Germinal center (tissue), 1 donor: Measurements from ENCODE around the gene PSAPL1.
"Not testable (repeated sequence)": the region's sequence is repeated elsewhere in the genome, so short reads cannot be mapped to it uniquely, and the experiment has no call there.

ENCODE experiments used
- DNase-seq: peaks from one replicate; pipeline ENCODE4 v3.0.0; 2012; ENCODE audit warnings: mixed read lengths, low spot score

PSAPL1 gene

GRCh38 chr4:7458477-7458876 is 23.7 kb upstream of the PSAPL1 start:
- no peak for DNase-seq

GRCh38 chr4:7458066-7458425 is 23.3 kb upstream of the PSAPL1 start:
- DNase-seq: no peak

GRCh38 chr4:7457201-7458065 is 22.7 kb upstream of the PSAPL1 start:
- DNase-seq: no peak

- not testable (repeated sequence) for DNase-seq
Observed at GRCh38 chr4:7452802-7453201, 18.1 kb upstream of the PSAPL1 start.

- DNase-seq: no peak
Observed at GRCh38 chr4:7451800-7452199, 17.1 kb upstream of the PSAPL1 start.

- DNase-seq: no peak
Observed at GRCh38 chr4:7451434-7451789, 16.7 kb upstream of the PSAPL1 start.

- no peak for DNase-seq
Observed at GRCh38 chr4:7450775-7451433, 16.2 kb upstream of the PSAPL1 start.

GRCh38 chr4:7448036-7448435 is 13.3 kb upstream of the PSAPL1 start:
- no peak for DNase-seq

- no peak for DNase-seq
Observed at GRCh38 chr4:7447236-7447635, 12.5 kb upstream of the PSAPL1 start.

- DNase-seq: no peak
Observed at GRCh38 chr4:7444731-7445130, 10.0 kb upstream of the PSAPL1 start.

GRCh38 chr4:7444314-7444713 is 9.6 kb upstream of the PSAPL1 start:
- no peak for DNase-seq

GRCh38 chr4:7442574-7443162 is 7.9 kb upstream of the PSAPL1 start:
- DNase-seq: no peak

GRCh38 chr4:7441201-7441600 is 6.5 kb upstream of the PSAPL1 start:
- DNase-seq: no peak

- no peak for DNase-seq
Observed at GRCh38 chr4:7439699-7440098, 5.0 kb upstream of the PSAPL1 start.

GRCh38 chr4:7436256-7436655 is 1.5 kb upstream of the PSAPL1 start:
- no peak for DNase-seq

GRCh38 chr4:7435471-7436061 is 836 bp upstream of the PSAPL1 start:
- no peak for DNase-seq

- DNase-seq: no peak
Observed at GRCh38 chr4:7434141-7434765, 477 bp downstream of the PSAPL1 start.

GRCh38 chr4:7433376-7434140 is 1.2 kb downstream of the PSAPL1 start:
- DNase-seq: no peak

- no peak for DNase-seq
Observed at GRCh38 chr4:7432531-7433375, 2.0 kb downstream of the PSAPL1 start.

GRCh38 chr4:7431696-7432530 is 2.8 kb downstream of the PSAPL1 start:
- DNase-seq: no peak
